HPDE6-E6E7 (cell line): ENCODE data around the gene SSBP3.
"Not testable (repeated sequence)": the region's sequence is repeated elsewhere in the genome, so short reads cannot be mapped to it uniquely, and the experiment has no call there.

Source experiments
- DNase-seq: peaks from one replicate; pipeline ENCODE4 v3.0.0; 2011; ENCODE audit warnings: missing footprints; ENCODE audit errors: extremely low spot score

SSBP3 gene

DNA sequence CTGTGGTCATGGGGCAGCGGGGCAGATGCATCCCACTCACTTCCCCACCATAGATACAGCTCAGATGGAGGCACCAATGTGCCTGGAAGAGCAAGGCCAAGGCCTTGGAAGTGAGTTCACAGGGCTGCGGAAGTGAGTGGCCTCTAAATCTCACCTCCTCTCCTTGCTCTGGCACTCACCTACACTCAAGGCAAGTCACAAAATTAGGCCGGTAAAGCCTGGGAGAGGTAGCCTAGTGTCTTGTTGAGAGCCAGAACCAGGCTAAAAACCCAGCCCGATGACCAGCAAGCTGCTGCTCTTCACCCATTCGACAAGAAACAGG, 57.5 kb downstream of the SSBP3 start:
- DNase-seq, result no peak

DNA sequence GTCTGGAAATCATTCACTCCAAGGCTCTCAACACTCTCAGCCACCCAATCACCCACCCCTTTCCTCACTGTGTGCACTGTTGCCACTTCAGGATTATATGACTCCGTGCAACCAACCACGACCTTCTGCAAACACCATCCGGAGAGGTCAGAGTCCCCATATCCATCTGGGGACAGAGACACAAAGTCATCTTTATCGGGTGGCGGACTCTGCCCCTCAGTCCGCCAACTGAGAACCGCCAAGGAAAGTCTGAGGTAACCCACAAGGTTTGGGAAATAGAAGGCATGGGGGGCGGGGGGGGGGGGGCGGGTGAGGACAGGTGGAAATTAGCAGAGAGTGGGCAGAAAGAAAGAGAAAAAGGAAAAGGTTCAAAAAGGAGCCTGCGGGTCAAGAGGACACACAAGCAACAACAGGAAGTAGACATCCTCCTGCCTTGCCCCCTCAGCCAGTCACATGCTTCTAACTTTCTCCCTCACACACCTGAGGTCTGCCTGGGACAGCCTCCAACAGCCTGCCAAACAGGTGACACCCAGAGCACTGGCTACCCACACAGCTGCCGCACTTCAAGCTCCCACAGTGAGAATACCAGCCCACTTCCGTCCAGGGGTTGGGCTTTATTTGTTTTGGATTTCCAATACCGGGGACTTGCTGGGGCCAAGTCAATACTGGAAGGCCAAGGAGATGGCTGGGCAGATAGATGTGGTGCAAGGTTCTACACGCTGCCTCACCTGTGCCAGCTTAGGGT, 58.1 kb downstream of the SSBP3 start:
- no peak for DNase-seq

DNA sequence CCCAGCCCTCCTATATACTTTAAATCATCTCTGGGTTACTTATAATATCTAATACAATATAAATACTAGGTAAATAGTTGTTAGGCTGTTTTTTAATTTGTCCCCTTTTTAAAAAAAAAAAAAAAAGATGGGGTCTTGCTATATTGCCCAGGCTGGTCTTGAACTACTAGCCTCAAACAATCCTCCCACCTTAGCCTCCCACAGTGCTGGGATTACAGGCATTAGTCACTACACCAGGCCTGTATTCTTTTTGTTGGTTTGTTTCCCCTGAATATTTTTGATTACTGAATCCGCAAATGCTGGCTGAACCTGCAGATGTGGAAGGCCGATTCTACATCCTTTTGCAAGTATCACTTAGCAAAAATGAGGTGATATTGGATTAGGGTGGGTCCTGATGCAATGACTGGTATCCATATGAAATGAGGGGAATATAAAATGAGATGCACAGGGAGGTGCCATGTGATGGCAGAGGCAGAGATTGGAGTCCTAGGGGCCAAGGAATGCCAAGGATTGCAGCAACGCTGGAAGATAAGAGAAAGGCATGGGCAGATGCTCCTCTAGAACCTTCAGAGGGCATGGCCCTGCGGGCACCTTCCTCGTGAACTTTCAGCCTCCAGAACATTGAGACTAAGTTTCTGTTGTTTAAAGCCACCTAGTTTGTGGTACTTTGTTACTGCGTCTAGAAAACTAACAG, 58.8 kb downstream of the SSBP3 start:
- DNase-seq, result no peak

DNA sequence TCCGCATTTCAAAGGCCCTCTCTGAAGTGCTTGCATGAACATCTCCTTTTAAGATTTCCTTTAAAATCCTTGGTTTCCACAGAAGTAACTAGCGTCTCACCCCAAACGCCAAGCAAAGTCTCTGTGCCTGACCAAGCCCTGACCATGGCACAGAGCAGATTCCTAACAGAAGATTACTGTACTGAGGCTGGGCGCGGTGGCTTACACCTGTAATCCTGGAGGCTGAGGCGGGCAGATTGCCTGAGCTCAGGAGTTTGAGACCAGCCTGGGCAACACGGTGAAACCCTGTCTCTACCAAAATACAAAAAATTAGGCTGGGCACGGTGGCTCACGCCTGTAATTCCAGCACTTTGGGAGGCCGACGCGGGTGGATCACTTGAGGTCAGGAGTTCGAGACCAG, 60.6 kb downstream of the SSBP3 start:
- not testable (repeated sequence) for DNase-seq

DNA sequence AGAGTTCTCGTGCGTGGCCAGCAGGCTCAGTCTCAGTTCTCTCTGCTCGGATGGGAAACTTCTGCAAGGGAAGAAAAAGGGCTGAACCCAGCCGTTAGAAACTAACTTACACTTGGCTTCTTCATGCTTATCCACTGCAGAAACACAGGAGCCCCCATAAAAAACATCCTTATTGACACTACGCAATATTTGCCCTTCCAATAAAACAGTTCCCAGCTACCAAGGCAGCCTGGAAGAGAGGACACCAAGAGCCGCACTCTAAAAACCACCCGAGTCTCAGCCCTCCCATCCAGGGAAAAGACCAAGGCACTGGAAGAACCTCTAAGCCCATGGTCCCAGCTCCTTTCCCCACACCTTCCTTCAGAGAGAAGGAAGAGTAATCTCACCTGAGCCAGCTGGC, 61.1 kb downstream of the SSBP3 start:
- DNase-seq, result no peak

DNA sequence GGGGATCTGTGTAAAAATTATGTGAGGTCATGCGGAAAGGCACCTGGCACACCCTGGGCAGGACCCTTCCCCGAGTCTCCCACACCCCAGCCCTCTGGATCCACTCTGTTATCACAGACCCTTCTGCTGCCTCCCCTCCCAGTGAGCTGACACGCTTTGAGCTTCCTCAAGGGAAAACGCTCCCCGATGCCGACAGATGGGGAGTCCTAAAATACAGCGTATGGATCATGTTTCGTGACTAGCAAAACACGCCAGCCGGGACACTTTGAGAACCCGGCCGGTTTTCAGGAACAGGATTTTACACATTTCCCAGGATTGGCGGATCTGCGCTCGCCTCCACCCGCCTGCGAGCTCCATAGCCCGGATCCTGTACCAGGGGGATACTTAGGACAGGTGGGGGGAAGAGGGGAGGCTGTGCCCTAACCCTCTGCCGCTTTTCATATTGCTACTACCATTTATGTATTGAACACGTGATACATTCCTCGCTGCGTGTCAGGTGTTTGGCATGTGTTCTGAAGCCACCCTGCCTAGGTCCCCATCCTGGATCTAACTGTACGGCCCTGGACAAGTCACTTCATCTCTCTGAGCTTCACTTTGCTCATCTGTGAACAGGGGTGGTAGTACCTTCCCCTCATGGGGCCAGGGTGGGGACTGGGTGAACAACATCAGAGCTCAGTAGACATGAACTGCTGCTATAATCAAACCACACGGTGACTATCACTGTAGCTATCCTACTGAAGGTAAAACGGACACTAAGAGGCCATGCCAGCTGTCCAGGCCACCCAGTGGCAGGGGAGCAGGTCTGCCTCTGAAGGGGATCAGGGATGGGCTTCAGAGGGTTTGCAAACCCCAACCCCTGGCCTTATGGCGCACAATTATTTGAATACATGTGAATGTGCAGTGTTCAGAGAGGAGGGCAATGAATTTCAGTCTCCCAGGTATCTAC, 63.2 kb downstream of the SSBP3 start:
- no peak for DNase-seq

DNA sequence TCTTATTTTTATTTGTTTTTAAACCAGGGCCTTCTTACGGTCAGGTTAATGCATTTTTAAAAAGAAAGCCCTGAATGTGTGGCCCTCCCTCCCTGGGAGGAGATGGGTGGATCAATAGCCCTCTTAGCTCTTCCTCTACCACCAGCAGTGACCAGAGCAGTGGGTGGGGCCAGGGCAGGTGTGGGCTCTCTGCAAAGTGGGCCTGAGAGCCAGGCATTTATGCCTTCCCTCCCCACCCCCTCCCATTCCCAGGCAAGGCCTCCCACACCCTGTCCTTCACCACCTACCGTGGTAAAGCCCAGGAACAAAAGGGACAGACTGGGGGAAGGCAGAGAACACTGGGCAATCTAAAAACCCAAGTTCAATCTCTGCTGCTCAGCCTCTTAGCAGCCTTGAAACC, 63.9 kb downstream of the SSBP3 start:
- no peak for DNase-seq

DNA sequence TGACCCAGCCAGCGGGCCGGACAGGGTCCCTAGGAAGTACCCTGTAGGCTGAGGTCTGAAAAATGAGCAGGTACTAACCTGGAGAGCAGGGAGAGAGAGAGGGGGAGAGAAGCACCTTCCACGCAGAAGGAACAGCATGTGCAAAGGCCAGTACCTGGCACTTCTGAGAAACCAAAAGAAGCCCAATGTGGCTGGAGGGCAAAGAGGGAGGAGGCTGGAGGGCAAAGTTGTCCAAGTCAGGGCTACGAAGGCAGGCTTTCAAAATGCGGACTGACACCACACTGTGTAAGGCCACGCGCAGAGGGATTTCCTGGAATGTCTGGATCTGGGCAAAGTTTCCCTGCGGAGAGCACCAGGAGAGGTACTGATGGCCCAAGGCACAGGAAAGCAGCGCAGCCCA, 64.4 kb downstream of the SSBP3 start:
- DNase-seq, result no peak

DNA sequence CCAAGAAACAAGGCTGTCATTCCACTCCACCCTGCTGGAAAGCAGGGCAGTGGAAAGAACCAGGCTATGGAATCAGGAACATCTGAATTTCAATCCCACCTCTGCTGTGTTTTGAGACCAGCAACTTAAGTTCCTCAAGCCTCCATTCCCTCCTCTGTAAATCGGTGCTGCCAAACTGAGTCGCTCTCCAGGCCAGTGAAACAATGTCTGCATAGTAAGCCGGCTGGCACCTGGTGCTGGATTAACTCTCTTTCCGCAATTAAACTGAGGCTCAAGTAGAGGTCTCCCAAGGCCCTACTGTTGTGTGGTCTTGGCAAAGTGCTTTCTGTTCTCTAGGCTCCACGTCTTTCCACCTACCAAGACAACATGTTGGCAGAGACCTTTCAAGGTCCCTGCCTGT, 65.3 kb downstream of the SSBP3 start:
- no peak for DNase-seq

DNA sequence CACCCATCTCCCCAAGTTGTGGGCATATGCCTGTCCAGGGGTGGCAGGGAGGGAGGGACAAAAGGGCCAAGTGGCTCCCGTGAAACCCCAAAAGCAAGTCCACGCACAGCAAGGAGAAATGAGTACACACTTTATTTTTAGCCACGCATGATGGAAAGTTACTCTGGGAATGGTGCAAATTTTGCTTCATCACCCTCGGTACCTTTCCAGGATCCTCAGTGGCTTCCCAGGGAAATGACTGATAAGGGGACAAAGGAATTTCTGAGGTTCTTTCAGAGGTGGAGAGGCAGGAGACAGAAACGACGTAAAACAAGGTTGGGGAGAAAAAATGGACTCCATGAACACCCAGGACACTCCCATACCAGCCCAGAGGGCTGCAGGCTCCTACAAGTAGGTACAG, 65.8 kb downstream of the SSBP3 start:
- DNase-seq, result no peak

DNA sequence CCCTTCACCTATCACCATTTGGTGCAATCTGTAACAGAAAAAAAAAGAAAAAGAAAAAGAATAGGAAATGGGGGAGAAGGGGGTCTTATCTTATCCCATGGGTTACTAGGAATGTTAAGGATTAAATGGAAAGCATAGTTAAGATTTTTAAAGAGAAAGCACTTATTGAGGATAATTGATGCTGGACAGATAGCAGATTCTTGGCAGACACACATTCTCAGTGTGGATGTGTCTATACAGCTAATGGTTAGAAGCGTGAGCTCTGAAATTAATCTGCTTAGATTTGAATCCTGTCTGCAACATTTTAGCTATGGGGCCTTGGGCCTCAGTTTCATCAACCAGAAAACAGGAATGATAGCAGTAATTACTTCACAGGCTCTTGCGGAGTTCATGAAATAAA, 67.1 kb downstream of the SSBP3 start:
- DNase-seq, result no peak

DNA sequence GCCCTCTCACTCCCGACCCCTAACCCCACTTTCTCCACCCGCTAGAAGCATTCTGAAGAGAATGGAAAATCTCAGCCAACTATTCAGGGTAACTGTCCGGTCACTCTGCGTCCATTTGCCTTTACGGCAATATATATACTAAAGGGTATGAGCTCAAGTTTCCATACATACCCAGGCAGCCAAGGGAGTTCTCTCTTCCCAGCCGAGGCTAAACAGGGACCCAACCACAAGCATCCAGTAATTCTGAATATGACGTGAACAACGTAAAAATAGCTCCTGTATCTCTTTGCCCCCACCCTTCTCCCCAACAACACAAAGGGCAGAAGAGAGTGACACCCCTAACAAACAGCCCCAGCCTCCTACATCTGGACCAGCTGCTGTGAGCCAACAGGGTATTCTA, 67.7 kb downstream of the SSBP3 start:
- no peak for DNase-seq

DNA sequence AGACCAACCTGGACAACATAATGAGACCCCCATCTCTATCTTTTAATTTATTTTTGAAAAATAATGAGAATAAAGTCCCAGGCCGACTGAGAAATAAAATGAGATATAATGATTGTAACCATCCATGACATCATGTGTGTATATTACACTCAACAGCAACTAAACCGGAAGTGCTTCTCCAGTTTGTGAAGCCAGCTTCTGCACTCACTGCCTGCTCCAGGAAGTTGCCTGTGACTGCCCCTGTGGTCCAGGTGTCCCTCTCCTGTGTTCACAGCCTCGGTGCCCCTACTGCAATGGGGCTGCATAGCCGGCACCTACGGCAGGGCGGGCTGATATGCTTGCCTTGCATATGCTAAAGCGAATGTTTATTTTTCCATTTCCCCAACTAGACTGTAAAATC, 68.3 kb downstream of the SSBP3 start:
- DNase-seq, result no peak

DNA sequence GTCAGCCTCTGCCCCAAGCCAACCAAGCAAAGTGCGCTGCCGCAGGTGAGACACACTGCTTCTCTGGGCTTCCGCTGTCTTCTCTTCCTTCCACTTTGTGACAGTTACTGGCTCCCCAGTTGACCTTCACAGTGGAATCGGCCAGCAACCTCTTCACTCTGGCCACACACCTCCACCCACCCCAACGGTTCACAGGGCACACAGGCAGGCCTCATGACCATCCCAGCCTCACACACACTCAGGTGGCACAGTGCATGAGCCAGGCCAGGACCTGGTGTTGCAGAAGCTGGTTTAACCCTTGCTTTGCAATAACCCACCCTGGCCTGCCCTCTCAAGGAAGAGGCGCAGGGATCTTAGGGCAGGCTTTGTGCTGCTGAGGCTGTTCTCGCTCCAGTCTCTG, 69.2 kb downstream of the SSBP3 start:
- no peak for DNase-seq

DNA sequence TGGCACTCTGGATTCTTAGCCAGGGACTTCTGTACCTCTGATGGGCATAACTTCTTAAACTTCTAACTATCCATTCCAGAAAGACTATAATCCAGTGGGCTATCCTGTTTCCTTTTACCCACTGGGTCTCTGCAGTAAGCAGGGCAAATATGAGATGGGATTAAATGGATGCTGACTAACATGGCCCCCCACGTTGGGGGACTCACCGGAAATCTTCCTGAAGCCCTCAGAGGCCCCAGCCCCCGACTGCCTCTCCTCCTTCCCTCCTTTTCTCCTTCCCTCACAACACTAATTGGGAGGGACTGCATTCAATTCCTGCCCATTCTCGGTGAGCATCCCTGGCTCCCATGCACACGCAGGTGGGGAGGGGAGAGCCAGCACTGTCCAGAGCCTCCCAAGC, 70.1 kb downstream of the SSBP3 start:
- no peak for DNase-seq

DNA sequence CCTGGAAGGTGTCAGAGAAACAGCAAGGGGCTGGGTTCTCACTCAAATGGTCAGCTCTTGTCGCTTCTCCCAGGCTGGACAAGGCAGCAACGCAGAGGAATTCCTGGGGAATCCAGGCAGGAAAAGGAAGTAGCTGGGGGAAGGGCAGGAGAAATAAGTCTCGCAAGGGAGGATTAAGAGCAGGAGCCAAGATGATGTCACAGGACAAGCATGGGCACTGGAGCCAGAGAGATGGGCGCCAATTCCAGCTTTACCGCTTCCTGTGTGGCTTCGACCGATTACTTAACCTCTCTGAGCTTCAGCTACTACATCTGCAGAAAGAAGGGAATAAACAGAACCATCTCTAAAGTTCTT, 70.5 kb downstream of the SSBP3 start:
- peak; percentile 28 for DNase-seq

DNA sequence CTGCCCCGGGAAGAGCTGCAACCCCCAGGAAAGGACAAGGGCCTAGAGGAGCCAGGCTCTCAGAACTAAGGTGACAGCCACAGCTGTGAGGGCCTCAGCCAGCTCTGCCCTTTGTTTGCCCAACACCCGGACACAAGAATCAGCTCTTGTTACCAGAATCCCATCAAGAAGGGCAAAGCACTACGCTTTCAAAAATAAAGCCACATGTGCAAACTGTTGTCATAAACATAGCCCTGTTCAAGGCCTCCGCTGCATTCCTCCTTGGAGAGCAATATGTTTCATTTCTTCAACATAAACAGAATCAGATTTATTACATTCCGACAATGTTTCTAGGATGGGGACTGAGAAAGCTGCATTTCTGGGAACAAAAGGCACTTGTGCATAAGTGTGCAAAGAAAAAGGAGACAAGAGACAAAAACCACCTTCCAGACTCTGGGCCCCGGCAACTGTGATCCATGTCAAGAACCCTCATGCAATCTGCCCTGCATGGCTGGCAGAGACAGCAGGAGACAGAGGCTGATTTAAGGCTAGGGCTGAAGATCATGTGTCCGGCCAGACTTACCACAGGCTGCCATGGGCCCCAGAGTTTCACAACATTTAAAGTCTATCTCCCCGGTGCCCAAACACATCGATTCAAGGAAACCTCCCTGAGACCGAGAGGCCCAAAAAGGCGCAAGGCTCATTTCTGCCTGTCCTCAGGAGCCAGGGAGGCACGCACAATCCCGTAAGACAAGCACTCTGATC, 71.0 kb downstream of the SSBP3 start:
- no peak for DNase-seq

DNA sequence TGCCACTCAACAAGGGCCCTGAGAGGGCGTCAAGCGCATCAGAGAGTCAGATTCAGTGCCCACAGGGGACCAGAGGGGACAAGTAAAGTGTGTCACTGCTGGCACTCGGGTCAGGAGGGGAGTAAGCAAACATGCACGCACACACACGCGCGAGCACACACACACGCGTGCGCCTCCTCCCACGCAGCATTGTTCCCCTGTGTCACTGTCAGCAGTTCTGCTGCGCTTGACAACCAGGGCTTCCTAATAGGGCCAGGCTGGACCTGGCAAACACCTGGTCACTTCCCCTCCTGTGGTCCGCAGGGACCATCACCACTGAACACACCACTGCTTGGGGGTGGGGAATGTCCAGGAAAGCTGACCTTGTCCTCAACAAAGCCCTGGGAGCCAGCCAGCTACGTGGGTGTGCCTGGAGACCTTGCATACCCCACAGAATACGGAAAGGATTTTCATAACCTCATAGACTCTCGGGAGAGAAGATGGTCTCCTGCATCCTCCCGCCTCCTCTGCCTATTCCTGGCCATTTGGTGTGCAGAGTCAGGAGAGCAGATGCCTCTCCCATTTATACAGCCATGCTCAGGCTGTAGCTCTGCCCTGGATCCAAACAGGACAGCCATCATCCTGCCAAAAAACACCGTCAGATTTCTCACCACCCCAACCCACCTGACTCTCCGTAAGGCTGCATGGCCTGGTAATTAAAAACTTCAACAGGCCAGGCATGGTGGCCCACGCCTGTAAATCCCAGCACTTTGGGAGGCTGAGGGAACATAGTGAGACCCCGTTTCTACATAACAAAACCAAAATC, 73.2 kb downstream of the SSBP3 start:
- no peak for DNase-seq

DNA sequence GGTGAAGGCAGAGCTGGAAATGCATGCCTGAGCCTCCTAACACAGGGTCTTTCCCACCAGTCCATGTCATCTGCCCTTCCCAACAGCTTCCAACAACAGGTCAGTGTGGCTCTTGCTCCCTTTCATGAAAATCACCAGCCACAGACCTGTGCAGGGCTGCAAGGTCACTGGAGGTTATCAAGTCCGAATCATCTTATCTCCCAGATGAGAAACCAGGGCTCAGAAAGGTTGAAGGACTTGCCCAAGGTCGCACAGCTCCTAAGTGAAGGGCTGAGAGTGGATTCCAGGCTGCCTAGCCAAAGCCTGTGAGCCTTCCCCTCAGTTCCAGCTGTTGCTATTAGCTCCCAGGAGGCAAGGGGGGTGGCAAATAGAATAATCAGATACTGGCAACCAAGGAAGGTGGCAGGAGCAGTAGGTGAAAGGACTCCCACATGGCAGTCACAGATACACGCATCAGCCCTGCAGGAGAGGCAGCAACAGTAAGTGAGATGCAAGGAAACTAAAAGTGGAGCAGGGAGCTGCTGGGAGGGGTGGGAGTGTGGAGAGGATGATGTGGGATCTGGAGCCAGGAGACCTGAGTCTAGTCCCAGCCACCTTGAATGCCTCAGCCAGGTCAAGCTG, 74.2 kb downstream of the SSBP3 start:
- no peak for DNase-seq

DNA sequence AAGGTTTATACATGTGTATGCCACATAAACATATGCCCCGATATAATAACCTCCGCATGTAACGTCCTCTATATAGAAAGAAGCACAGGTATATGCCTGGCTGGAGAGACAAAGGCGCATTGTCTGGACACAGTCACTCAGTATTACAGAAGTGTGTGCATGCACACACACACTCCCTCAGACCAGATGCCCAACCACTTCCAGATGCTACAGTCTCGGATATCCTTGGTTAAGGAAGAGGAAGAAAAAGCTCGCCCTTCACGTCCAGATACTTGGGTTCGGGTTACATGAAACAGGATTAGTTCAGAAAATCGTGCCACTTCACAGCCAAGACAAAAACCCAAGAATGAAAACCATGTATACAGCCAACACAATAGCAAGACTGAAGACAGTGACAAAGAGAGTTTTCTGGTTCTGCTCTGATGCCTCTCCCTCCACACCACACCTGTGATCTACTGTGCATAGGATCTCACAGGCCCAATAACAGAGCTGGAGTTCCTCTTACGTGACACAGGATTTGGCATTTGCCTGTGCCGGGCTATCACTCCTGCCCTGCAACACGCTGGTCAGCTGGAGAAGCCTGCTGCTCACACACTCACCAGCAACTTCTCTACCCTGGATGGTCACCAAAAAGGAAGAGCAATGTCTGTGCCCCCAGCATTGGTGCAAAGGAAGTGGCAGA, 75.0 kb downstream of the SSBP3 start:
- DNase-seq, result no peak
